Ovary (tissue), 3 donors: ENCODE results near the gene ENTPD1.

ENCODE experiments used
- CTCF ChIP-seq, 3 donors: fragments of 450-650 bp in 2 of 3; fragments of 200-600 bp in 1 of 3; IDR thresholded peaks; one replicate each; pipeline versions ENCODE4 v1.5.1 to v1.8.0; 2016 to 2022; ENCODE audit warnings: antibody characterized with exemption in 3 of 3, mild to moderate bottlenecking in 1 of 3
- EP300 ChIP-seq: sonication (generic); formaldehyde crosslinking; IDR thresholded peaks from one replicate; pipeline ENCODE4 v1.6.1; 2017; ENCODE audit warnings: antibody characterized with exemption
- donor health status: DM: no; HTN: no; CAD: no.

DNA sequence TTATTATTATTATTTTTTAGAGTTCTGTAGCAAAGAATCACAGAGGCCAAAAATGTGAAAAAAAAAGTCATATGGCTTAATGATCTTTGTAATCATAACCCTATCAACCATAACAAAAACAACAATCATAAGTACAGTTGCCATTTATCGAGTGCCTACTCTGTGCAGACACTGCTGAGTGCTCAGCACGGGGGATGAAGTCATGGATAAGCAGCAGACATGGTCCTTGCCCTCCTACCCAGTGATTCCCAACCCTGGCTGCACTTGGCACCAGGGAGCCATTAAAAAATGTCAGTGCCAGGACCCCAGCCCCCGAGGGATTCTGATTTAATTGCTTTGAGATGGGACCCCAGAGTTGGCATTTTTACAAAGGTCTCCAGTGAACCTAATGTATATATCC is 38.2 kb downstream of the ENTPD1 start:
- no peak for TF ChIP-seq CTCF (IDR thresholded peaks at IDR 0.05)
- TF ChIP-seq EP300, result no peak
